Right lobe of liver (tissue), 4 donors: ENCODE results near the gene ANP32A.

Experiments used
- CTCF ChIP-seq, 4 donors: fragments of 200-600 bp in 3 of 4; fragments of 450-650 bp in 1 of 4; IDR thresholded peaks; one replicate each; pipeline versions ENCODE4 v1.5.1 to v1.8.0; 2016 to 2022; ENCODE audit warnings: antibody characterized with exemption in 4 of 4, mild to moderate bottlenecking in 2 of 4
- POLR2A ChIP-seq: fragments of 450-650 bp; IDR thresholded peaks from one replicate; pipeline ENCODE4 v1.6.1; 2017; ENCODE audit warnings: antibody characterized with exemption, mild to moderate bottlenecking
- donor health status: DM: no; HTN: no; CAD: no.
- donor health status: DM: no; HTN: no; CAD: no.
- donor health status: DM: no; HTN: yes; CAD: no.

- TF ChIP-seq CTCF (IDR thresholded peaks at IDR 0.05): no peak
- no peak for TF ChIP-seq POLR2A
Observed at GRCh38 chr15:68800875-68801274, 19.8 kb downstream of the ANP32A start.
